HUDEP-2 (cell line): ENCODE data around the gene PRPF39.
"Not testable (repeated sequence)": the region's sequence is repeated elsewhere in the genome, so short reads cannot be mapped to it uniquely, and the experiment has no call there.

Experiments used
- DNase-seq, 76 experiments: peaks; one replicate each; lab custom pipeline; 2025; ENCODE audit not compliant: unreplicated experiment in 76 of 76; lab: John Stamatoyannopoulos, UW

Gene PRPF39

DNA sequence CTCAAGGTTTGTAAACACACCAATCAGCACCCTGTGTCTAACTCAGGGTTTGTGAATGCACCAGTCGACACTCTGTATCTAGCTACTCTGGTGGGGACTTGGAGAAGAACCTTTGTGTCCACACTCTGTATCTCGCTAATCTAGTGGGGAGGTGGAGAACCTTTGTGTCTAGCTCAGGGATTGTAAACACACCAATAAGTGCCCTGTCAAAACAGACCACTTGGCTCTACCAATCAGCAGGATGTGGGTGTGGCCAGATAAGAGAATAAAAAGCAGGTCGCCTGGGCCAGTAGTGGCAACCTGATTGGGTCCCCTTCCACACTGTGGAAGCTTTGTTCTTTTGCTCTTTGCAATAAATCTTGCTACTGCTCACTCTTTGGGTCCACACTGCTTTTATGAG lies 2.8 kb upstream of the PRPF39 start:
- DNase-seq = not testable (repeated sequence)

DNA sequence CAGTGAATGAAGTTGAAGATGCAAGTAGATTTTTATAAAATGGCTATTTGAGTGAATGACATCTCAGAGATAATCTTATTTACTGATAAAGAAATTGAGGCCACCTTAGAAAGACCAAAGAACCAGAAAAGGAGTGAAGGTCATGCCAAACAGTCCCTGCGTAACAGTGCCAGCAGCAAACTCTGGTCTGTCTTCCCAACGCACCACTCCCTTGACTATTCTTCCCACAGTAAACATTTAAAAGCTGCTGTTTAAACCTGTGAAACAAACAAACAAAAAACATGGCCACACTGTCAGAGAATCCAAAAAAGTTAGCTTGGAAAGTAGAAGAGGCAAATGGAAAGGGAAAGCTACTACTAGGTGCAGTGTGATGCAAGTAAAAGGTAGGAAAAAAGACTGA lies 1.5 kb upstream of the PRPF39 start:
- no peak for DNase-seq

DNA sequence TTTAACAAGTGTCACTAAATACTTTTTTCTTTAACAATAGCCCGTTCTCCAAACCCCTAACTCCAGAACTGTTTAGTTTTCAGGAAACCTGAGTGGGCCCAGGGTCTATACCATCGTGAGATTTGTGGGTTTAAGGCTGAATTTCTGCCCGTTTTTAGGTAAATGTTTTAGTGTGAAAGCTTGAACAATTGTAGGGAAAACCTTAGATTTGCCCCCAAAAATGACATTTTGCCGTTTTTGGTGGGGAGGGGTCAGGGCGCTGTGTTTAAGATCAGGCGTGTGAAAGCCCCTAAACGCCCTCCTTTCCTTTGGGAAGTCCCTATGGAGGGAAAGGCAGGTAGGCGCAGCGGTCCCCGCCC lies 320 bp upstream of the PRPF39 start:
- no peak for DNase-seq

DNA sequence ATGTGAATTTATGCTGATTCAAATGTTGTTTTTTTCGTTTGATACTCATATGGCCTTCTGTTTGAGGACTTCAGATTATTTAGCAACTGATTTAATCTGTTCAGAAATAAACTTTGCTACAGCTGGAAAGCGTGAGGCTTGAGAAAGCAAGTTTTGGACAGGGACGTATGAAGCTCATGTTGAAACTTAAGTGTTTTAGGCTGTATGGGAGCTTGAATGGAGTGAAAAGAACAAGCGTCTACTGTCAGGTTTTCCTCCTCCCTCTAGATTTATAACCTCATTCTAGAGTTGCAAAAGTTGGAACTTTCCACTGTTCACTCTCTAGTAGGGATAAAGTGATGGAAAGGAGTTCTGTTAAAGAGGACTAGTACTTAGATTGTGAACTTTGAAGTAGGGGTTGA lies 1.0 kb downstream of the PRPF39 start:
- peak in 2 of 76 experiments; percentile 15 to 27 for DNase-seq

DNA sequence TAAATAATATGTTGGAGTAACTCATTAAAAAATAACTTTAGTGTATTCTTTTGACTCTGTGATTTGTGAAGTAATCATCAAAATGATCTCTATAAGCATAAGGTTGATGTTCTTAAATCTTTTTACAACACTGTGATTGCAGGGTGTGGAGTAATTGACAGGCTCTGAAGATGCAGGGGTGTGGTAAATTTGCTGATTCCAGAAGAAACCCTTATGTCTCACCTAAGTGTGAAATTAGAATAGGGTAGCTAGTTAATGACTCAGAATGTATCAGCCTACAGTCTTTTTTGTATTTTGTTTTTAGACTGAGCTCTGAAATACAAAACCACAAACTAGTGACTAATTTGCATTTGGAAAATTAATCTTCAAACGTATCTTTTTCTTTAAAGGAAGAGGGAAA lies 5.9 kb downstream of the PRPF39 start:
- DNase-seq = no peak

DNA sequence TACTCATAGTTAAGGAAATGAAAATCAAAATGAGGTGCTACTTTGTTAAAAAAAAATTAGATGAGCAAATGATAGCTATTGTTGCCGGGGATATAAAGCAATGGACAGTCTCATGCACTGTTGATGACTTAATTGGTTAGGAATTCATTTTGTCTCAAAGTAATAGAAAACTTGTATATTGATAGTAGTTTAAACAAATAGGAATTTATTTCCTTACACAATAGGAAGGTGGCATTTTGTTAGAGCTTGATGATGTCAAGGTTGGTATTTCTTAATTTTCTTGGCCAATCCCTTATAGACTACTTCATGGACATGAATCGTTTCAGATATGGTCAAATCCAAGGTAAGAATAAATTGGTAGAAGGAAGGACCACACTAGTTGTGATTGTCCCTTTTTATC lies 7.8 kb downstream of the PRPF39 start:
- DNase-seq = no peak

DNA sequence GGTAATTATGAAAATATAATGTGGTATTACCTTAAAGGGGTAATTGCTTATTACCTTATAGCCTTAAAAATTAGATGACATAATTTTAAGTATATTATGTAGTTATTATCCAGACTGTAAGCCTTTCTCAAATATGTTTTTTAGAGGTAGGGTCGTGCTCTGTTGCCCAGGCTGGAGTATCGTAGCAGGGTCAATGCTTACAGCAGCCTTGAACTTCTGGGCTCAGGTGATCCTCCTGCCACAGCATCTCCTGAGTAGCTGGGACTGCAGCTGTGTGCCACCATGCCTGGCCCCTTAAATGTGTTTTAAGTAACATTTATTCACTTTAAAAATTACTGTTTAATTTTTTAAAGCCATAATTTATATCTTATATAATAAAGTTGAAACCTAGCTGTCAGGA lies 10.4 kb downstream of the PRPF39 start:
- no peak for DNase-seq

DNA sequence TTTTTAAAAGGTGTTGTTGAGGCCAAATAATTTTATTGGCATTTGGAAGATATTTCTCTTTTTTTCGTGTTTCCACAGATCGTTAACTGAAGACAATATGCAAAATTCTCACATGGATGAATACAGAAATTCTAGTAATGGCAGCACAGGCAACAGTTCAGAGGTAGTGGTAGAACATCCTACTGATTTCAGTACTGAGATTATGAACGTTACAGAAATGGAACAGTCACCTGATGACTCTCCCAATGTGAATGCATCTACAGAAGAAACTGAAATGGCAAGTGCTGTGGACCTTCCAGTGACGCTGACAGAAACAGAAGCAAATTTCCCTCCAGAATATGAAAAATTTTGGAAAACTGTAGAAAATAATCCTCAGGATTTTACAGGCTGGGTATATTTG lies 11.2 kb downstream of the PRPF39 start:
- no peak for DNase-seq

DNA sequence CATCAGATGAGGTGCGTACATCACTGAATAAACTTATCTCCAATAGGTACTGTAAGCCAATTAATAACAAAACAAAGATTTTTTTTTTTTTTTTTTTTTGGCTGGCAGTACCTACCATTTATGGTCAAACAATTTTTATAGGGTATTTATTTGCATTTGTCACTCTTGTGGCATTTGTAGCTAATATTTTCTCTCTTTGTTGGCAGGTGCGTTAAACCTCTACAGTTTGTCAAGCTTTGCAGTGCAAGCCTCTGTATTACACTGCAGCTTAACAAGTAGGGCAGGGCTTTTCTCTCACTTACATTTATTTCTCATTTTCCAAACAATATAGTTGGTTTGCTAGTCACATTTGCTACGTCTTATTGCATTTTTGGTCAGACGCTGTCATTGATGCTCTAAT lies 12.3 kb downstream of the PRPF39 start:
- DNase-seq = no peak

DNA sequence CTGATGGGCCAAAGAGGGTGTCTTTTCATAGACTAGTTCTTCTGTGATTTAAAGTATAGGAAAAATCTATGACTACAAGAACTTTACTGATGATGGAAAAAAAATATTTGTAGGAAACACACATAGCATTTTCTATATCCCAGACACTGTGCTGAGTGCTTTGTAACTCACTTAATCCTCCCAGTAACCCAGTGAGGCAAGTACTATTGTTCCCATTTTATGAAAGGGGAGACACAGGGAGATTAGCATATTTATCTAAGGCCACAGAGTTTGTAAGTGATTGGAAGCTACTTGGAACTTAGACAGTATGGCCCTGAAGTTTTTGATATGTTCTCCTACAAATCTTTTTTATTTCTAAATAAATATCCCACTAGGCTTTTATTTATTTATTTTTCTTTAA lies 19.9 kb downstream of the PRPF39 start:
- DNase-seq = no peak

DNA sequence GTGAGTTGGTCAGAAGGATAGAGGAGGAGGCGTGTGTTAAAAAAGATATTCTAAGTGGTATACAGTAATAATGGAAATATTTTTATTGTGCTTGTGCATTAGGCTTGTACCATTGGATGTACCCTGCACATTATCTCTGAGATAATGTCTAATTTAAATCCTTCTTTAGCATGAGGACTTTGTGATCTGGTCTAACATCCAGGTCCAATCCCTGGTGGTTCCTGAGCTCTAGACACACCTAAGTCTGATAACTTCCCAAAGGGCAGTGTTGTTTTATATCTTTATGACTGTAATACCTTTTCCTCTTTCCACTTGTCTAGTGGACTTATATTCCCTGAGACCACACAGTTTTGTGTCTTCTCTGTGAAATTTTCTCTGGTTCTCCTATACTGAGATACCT lies 20.6 kb downstream of the PRPF39 start:
- DNase-seq = no peak

DNA sequence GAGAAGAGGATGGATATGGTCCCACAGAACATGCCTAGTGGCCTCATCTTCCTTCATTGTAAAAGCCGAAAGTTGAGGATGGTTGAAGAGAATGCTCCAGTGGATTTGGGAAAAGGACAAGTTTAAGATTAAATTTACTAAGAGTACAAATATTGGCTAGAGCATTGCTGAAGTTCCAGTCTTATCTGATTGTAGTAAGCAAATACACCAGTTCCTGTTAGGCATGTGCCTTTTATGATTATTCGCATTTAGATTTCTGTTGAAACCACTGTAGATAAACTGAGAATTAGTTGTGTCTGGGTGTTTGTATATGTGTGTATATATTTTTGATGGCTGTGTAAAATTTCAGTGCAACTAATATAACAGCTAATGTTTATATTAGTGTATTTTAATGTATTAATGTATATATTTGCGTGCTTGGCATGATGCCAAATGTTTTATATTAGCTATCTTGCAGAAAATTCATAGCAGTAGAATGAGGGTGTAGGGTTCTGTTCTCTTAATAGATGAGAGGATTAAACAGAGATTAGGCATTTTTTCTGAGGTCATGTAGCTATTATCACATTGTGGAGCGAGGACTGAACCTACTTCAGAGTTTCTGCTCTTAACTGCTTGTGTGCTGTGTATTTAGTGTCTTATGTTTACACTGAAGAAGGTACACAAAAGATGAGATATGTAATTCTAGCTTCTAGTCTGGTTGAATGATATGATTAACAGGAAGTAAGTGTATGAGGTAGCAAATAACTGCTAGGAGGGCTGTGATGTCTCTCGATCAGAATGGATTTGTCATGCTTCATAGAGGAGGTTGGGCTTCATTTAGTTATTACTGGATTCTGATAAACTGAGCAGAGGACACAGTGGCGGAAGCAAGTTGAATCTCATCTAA lies 29.2 kb downstream of the PRPF39 start:
- peak in 24 of 76 experiments; percentile 8 to 69 (median 30) for DNase-seq

DNA sequence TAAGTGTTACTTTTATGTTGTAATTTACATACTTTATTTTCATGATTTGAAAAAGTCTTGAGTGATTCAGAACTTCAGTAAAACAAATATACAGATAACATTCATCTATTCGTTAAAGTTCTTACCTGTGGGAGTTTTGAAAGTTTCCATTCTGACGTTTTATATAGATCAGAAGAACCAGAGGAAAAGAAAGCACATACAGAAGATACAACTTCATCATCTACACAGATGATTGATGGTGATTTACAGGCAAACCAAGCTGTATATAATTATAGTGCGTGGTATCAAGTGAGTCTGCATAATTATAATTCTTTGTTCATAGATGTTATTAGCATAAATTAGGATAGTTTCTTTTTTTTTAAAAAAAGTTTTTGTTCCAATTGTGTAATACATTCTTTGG lies 30.4 kb downstream of the PRPF39 start:
- no peak for DNase-seq

DNA sequence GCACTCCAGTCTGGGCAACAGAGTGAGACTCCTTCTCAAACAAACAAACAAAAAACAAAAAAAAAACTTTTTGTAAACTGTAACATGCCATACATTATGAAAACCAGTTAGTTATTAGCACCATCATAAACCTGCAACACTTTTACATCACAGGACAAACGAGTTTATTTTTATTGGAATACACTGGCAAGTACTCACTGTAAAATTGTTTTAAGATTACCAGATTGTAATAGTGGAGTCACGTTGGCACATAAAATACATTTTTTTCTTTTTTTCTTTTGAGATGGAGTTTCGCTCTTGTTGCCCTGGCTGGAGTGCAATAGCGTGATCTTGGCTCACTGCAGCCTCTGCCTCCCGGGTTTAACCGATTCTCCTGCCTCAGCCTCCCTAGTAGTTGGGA lies 34.7 kb downstream of the PRPF39 start:
- no peak for DNase-seq

DNA sequence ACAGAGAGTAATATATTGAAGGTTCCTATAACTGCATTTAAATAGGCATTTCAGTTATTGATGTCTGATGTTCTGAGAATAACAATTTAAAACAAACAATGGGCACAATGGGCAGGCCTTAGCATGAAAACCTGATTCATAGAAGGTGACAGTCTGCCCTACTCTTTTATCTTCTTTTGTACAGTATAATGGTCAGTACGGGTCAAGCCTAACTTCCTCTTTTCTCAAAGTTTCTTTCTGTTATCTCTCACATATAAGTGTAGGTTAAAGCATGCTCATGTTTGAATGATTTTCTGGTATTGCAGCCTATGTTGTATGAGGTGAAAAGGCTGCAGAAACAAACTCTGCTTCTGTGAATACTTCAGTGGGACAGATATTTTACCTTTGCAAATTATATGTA lies 36.2 kb downstream of the PRPF39 start:
- peak in 21 of 76 experiments; percentile 6 to 57 (median 26) for DNase-seq

DNA sequence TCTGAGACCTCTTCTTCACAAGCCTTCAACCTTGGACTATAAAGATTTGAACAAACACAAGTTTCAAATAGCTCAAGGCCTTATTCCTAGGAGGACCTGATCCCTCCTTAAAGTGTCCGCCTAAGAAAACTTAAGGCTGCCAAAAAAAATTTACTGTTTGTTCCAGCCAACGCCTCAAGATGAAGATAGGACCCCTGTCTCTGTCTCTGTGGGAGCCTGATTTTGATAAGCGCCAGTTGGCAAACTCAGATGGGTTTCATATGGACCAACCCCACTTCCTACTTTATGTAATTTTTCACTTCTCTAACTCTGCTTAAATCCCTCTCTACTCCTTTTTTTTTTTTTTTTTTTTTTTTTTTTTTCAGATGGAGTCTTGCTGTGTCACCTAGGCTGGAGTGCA lies 39.4 kb downstream of the PRPF39 start:
- DNase-seq = peak in 64 of 76 experiments; percentile 3 to 85 (median 46)

DNA sequence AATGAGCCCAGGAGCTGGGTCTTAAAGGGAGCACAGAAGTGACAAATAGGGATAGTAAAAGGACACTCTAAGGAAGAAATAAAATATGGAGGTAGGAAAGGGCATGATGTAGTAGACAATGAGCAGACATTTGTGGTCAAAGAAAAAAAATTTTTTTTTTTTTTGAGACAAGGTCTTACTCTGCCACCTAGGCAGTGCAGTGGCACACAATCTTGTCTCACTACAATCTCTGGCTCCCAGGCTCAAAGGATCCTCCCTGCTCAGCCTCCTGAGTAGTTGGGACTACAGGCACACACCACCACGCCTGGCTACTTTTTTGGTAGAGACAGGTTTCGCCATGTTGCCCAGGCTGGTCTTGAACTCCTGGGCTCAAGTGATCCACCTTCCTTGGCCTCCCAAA lies 41.8 kb downstream of the PRPF39 start:
- DNase-seq = peak in 2 of 76 experiments; percentile 2 to 8

DNA sequence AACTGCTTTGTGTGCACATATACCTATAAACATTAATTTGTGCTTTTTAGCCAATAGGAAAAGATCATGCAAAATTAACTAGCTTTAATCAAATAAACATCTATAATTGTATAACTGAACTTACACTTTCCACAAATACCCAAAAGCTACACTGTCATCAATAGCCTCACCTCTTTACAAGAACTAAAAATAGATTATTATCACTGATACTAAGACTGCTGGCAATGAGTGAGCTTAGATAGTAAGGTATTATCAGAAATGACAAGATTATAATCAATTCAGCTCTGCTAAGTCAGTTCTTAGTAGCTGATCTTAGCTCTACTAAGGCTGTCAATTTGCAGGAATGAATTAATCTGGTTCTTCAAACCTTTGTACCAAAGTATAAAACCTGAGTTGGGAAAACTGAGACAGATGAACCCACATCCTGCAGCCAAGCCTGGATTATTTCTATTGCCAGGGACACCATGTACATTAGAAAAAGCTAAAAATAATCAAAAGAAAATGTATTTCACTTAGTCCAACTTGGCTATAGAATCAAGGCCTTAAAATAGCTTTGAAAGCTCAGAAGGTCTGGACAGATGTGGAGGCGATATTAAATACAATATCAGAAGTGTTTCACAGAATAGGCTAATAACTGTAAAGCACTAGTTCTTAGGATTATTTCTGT lies 45.2 kb downstream of the PRPF39 start:
- no peak for DNase-seq

DNA sequence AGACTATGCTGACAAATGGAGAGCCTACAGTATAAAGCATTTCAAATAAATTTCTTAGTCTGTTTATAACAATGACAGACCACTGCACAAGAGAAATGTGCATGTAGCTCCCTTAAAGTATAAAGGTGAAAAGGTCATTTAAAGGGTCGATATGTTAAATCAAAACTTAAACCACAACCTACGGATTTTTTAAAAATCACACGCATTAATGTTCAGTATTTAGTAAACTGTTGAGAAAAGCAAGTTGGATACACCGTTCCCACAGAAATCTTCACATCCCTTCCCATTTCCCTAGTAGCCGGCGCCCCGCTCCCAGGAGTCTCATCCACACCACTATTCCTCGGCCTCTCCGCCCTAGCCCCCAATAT lies 49.8 kb downstream of the PRPF39 start:
- DNase-seq = no peak

DNA sequence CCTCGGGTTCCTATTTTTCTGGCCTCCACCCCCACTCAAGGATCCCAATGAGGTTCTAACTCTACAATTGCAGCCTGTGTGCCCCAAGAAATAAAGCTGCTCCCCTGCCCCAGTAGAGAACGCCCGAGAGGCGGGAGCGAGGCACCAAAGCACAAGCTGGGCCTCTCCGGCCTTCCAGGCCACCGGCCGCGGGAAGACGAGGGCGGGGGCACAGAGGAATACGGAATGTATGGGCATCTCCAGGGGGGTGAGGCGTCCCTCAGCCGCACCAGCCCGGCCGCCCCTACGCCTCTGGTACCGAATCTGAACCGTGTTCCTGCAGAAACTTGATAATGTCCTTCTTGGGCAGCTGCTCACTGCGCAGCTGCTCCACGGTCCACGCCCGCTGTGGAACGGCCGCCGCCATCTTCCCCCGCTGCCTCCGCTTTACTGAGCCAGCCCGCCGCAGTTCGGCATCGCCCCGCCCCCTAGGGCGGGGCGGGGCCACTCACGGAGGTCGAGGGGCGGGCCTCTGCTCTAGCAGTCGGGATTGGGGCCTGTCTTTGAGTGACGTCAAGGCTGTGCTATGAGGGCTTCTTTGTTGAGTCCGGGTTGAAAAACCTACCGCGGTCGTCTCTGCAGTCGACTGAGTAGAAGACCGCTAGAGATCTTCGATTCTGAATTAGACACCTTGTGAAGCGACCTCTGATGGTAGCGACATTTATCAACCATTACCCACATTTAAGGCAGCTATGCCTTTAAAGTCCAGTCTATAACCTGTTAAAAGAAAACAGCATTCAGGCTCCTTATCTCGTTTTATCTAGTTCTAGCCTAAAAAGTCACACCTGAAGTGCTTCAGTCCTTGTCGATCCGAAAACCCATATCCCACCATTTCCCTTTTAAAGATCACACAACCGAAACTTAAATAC lies 50.4 kb downstream of the PRPF39 start, which contains the start of gene FKBP3:
Gene FKBP3 (minus strand): TSS at position 431 of the 908 bp plus-strand sequence. CDS start 25 bp downstream, at position 406.
- peak; percentile 80 to 98 (median 94) for DNase-seq

DNA sequence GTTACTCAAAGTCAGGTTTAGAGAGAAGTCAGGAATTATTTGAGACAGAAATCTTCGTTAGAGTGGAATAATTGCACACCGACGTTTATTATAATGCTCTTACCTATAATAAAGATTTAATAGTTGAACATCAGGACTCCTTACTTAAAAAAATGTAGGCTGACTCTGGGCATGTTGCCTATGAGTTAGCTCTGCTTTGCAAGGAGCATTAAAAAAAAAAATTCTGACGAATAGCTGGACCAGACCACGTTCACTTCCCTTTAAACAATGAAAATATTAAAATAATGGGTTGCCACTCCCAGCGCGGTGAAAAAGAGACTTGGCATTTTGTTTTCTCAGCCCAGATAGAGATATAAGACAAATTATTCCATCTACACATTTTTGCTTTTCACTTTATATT lies 51.2 kb downstream of the PRPF39 start:
- DNase-seq = peak in 1 of 76 experiments; percentile 40
